CD1c-positive myeloid dendritic cell (primary cell): ENCODE measurements around the gene CAPRIN2.
A peak's percentile ranks its signal among the peaks of the same experiment; 100 is the strongest.

Source experiments
- DNase-seq: peaks from one replicate; pipeline ENCODE4 v3.0.0-alpha.2; 2016; ENCODE audit errors: extremely low spot score

Gene CAPRIN2

GRCh38 chr12:30700216-30700900 is 54.4 kb downstream of the CAPRIN2 start:
- no peak for DNase-seq

GRCh38 chr12:30698346-30698745 is 56.4 kb downstream of the CAPRIN2 start:
- no peak for DNase-seq

GRCh38 chr12:30696943-30697342 is 57.8 kb downstream of the CAPRIN2 start:
- no peak for DNase-seq

- no peak for DNase-seq
These were observed 58.3 kb downstream of the CAPRIN2 start for GRCh38 chr12:30696486-30696885.

- no peak for DNase-seq
These were observed 58.7 kb downstream of the CAPRIN2 start for GRCh38 chr12:30696103-30696408.

- DNase-seq: peak; percentile 93
These were observed 59.3 kb downstream of the CAPRIN2 start, which contains the start of gene IPO8 for GRCh38 chr12:30695199-30696102. Gene IPO8, minus strand, starts transcription at chr12:30695869. Its CDS starts 222 bp downstream, at chr12:30695647.

- DNase-seq: peak; percentile 14
These were observed 60.1 kb downstream of the CAPRIN2 start for GRCh38 chr12:30694412-30695198.

GRCh38 chr12:30692470-30692869 is 62.3 kb downstream of the CAPRIN2 start:
- DNase-seq: no peak

- DNase-seq: no peak
These were observed 63.5 kb downstream of the CAPRIN2 start for GRCh38 chr12:30691122-30691879.

- DNase-seq: no peak
These were observed 67.3 kb downstream of the CAPRIN2 start for GRCh38 chr12:30687265-30687986.

- peak; percentile 61 for DNase-seq
These were observed 75.5 kb downstream of the CAPRIN2 start for GRCh38 chr12:30679241-30679640.

- DNase-seq: no peak
These were observed 76.5 kb downstream of the CAPRIN2 start for GRCh38 chr12:30678221-30678620.

GRCh38 chr12:30661210-30661609 is 93.5 kb downstream of the CAPRIN2 start:
- DNase-seq: no peak
